RPMI8226 (cell line): Measurements from ENCODE around the gene EGR4.

ENCODE experiments used
- DNase-seq: peaks from one replicate; pipeline ENCODE4 v3.0.0-alpha.2; 2015

Gene EGR4

GRCh38 chr2:73244580-73244979, 48.8 kb downstream of the EGR4 start:
- no peak for DNase-seq

- DNase-seq, result no peak
These were observed 49.3 kb downstream of the EGR4 start for GRCh38 chr2:73243884-73244570.
